Thoracic aorta (tissue), 2 donors: ENCODE data around the gene MAPK6. TPM values are rescaled to one million over a fixed set of nuclear protein-coding genes. Genes with fewer than 3 reads are reported as not detected.

Source experiments
- ATAC-seq: fragments of 150-250 bp; one replicate; pipeline ENCODE4 v1.8.0; 2017; ENCODE audit warnings: low read depth; ENCODE audit not compliant: insufficient number of reproducible peaks, low FRiP score
- DNase-seq: peaks from one replicate; pipeline ENCODE4 v3.0.0-alpha.2; 2020; ENCODE audit warnings: low spot score
- H3K27ac ChIP-seq, 2 donors: fragments of 200-600 bp; sonication (generic); 1 replicate in 1 of 2; 2 replicates in 1 of 2; pipeline ENCODE4 v1.5.1; 2016; ENCODE audit warnings: mild to moderate bottlenecking in 2 of 2, moderate library complexity in 2 of 2
- H3K27me3 ChIP-seq: fragments of 200-600 bp; sonication (generic); replicated peaks from 2 replicates; pipeline ENCODE4 v1.6.0; 2016; ENCODE audit warnings: mild to moderate bottlenecking; ENCODE audit not compliant: insufficient read depth
- H3K36me3 ChIP-seq: fragments of 200-600 bp; sonication (generic); one replicate; pipeline ENCODE4 v1.5.1; 2016
- H3K4me1 ChIP-seq, 2 donors: fragments of 200-600 bp; sonication (generic); 1 replicate in 1 of 2; 2 replicates in 1 of 2; pipeline versions ENCODE4 v1.5.1 to v1.6.0; 2016; ENCODE audit warnings: low read depth in 2 of 2, mild to moderate bottlenecking in 1 of 2; ENCODE audit not compliant: control insufficient read depth in 1 of 2
- H3K4me3 ChIP-seq: fragments of 200-600 bp; sonication (generic); 2 replicates; pipeline ENCODE4 v1.5.1; 2016; ENCODE audit warnings: mild to moderate bottlenecking
- H3K9me3 ChIP-seq: fragments of 200-600 bp; sonication (generic); 2 replicates; pipeline ENCODE4 v1.5.1; 2016
- total RNA-seq, 2 donors: library from RNA; depleted of rRNA; stranded (reverse); fragments of >200 nt; gene quantifications; one replicate each; pipeline versions ENCODE4 v1.1.0 to v1.2.3, GENCODE V29; 2016
- TF ChIP-seq, protein P1 (sequence below): fragments of 200-600 bp; sonication (generic); IDR thresholded peaks from one replicate; pipeline ENCODE4 v1.5.1; 2019; ENCODE audit warnings: antibody characterized with exemption

MAPK6 gene
- total RNA-seq, 2 donors from 2014 or later: 11.2 to 24.8 TPM

DNA sequence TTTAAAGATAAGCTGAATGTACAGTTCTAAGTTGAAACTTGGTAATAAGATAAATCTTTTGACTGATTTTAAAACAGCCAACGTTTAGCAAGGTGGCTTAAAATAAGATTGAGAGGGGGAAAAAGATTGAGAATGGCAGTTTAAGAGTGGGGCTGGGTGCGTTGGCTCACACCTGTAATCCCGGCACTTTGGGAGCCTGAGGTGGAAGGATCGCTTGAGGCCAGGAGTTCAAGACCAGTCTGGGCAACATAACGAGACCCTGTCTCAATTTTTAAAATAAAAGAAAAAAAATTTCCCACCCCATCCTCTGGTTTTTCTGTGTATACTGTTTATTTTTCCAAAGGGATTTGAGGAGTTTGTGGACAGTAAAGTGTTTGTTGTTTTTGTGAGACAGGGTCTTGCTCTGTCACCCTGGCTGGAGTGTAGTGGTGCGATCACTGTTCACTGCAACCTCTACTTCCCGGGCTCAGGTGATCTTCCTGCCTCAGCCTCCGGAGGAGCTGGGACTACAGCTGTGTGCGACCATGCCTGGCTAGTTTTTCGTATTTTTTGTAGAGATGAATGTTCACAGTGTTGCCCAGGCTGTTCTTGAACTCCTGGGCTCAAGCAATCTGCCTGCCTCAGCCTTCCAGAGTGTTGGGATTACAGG is 3.0 kb downstream of the MAPK6 start:
- peak overlapping the region; percentile 79 for H3K4me3 ChIP-seq
- DNase-seq (no peak), ATAC-seq (no peak)
- no peaks in the 10 kb centered on the region for H3K27me3 ChIP-seq
- H3K4me1 ChIP-seq: peaks cover 24 to 35% of the 10 kb centered on the region in 2 donors
- TF ChIP-seq, protein P1, sequence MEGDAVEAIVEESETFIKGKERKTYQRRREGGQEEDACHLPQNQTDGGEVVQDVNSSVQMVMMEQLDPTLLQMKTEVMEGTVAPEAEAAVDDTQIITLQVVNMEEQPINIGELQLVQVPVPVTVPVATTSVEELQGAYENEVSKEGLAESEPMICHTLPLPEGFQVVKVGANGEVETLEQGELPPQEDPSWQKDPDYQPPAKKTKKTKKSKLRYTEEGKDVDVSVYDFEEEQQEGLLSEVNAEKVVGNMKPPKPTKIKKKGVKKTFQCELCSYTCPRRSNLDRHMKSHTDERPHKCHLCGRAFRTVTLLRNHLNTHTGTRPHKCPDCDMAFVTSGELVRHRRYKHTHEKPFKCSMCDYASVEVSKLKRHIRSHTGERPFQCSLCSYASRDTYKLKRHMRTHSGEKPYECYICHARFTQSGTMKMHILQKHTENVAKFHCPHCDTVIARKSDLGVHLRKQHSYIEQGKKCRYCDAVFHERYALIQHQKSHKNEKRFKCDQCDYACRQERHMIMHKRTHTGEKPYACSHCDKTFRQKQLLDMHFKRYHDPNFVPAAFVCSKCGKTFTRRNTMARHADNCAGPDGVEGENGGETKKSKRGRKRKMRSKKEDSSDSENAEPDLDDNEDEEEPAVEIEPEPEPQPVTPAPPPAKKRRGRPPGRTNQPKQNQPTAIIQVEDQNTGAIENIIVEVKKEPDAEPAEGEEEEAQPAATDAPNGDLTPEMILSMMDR: no peak
- no peaks in the 10 kb centered on the region for H3K36me3 ChIP-seq
- no peaks in the 10 kb centered on the region for H3K9me3 ChIP-seq
- peak overlapping the region; percentile 56 to 85 for H3K27ac ChIP-seq

DNA sequence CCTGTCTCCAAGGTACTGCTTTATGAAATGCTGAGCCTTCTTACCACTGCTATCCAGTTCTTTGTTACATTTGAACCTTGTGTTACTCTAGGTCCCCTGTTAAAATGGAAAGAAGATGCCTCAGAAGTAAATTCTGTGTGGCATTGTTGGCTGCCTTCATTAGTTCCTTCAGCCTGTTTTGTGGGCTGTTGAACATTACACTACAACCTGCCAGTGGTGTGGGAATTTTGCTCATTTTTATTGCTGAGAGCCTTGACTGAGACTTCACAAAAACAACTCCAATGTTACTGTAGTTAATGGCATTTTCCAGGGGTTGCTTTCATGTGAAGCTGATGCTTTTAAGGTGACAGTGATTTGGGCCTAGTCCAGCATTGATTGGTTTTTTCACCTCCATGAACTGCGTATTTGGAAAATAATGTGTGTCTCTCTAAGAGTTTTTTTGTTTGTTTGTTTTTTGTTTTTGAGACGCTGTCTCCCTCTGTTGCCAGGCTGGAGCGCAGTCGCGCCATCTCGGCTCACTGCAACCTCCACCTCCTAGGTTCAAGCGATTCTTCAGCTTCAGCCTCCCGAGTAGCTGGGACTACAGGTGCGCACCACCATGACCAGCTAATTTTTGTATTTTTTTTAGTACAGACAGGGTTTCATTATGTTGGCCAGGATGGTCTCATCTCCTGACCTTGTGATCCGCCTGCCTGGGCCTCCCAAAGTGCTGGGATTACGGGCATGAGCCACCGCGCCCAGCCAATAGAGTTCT is 4.3 kb downstream of the MAPK6 start:
- Histone ChIP-seq H3K4me1 (peaks cover 24 to 35% of the 10 kb centered on the region in 2 donors), H3K36me3 (no peaks in the 10 kb centered on the region), H3K4me3 (no peak overlapping the region), H3K9me3 (no peaks in the 10 kb centered on the region), H3K27ac (peak overlapping the region in 1 of 2 donors; percentile 85), H3K27me3 (no peaks in the 10 kb centered on the region)
- TF ChIP-seq, protein P1: no peak
- DNase-seq: no peak
- ATAC-seq: no peak

DNA sequence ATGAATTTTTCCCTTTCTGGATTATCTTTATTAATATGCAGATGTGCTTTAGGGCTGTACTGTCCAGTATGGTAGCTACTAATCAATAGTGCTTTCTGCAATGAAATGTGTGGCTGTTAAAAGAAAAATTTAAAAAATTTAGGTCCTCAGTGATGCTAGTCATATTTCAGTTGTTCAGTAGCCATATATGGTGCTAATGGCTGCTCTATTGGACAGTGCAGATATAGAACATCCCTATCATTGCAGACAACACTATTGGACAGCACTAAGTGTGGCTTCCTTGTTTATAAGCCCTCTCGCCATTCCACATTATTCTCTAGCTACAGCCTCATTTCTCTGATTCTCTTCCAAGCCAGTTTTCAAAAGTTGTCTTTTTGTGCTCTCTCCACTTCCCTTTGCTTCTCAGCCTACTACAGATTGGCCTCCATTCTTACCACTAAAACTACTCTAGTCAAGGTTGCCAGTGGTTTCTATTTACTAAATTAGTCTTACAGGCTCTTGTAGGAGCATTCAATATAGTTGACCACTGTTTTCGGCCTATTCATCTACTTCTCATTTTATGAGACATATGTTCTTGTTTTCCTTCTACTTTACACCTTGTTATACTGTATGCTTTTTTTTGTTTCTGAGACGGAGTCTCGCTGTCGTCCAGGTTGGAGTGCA is 9.5 kb downstream of the MAPK6 start:
- Histone ChIP-seq H3K36me3 (no peaks in the 10 kb centered on the region), H3K27ac (no peak overlapping the region), H3K9me3 (no peaks in the 10 kb centered on the region), H3K4me1 (peaks cover 0 to under 1% of the 10 kb centered on the region in 2 donors), H3K4me3 (no peak overlapping the region), H3K27me3 (no peaks in the 10 kb centered on the region)
- no peak for ATAC-seq
- DNase-seq: no peak
- TF ChIP-seq, protein P1: no peak

DNA sequence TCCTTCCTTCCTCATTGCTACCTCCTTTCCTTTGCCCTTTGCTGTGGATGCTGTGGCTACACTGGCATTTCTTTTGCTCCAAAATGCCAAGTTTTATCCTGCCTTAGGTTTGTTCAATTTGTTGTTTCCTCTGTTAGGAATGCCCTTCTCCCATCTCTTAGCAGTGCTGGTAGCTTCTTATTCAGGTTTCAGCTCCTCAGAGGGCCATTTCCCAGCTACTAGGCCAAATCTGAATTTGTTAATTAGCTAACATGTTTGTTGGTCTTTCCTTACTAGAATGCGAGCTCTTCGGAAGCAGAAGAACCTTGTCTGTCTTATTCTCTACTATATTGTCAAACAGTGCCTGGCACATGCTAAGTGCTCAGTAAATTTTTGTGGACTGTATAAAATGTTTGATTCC is 11.0 kb downstream of the MAPK6 start:
- Histone ChIP-seq H3K36me3 (no peaks in the 10 kb centered on the region), H3K9me3 (no peaks in the 10 kb centered on the region), H3K4me3 (no peak overlapping the region), H3K4me1 (no peaks in the 10 kb centered on the region), H3K27ac (no peak overlapping the region), H3K27me3 (no peaks in the 10 kb centered on the region)
- DNase-seq: no peak
- ATAC-seq: no peak
- TF ChIP-seq, protein P1: no peak

DNA sequence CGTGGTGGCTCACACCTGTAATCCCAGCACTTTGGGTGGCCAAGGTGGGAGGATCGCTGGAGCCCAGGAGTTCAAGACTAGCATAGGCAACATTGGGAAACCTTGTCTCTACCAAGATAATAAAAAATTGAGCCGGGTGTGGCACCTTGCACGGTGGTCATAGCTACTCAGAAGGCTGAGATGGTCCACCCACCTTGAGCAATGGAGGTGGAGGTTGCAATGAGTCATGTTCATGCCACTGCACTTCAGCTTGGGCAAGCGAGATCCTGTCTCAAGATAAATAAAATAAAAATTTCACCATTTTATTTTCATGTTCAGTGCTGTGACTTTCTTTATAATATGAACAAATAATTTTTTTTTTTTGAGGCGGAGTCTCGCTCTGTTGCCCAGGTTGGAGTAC is 12.5 kb downstream of the MAPK6 start:
- Histone ChIP-seq H3K27me3 (no peaks in the 10 kb centered on the region), H3K36me3 (no peaks in the 10 kb centered on the region), H3K27ac (no peak overlapping the region), H3K4me1 (no peaks in the 10 kb centered on the region), H3K9me3 (no peaks in the 10 kb centered on the region), H3K4me3 (no peak overlapping the region)
- DNase-seq (no peak), ATAC-seq (no peak)
- TF ChIP-seq, protein P1: no peak
